DOHH2 (cell line): ENCODE results near the gene SLC27A4.

Experiments used
- CTCF ChIP-seq: fragments of 200-600 bp; sonication (generic); IDR thresholded peaks from one replicate; pipeline ENCODE4 v1.5.1; 2014; ENCODE audit warnings: antibody characterized with exemption, mild to moderate bottlenecking, low read depth, low read length; ENCODE audit not compliant: poor library complexity, severe bottlenecking
- EZH2phosphoT487 ChIP-seq: fragments of 200-600 bp; sonication (generic); IDR thresholded peaks from 2 replicates; pipeline ENCODE4 v1.6.1; 2017; ENCODE audit warnings: borderline replicate concordance, mild to moderate bottlenecking, antibody characterized with exemption, low read length, moderate library complexity, mixed read lengths

- TF ChIP-seq CTCF (no peak), EZH2phosphoT487 (no peak)
Measured at GRCh38 chr9:128337936-128338335, 2.4 kb upstream of the SLC27A4 start.
